HepG2 (cell line): ENCODE measurements around the gene CDC27. TPM values are rescaled to one million over a fixed set of nuclear protein-coding genes. Genes with fewer than 3 reads are reported as not detected.

Source experiments
- ATAC-seq: fragments of 200-7000 bp; cut with Tn5 transposase; 3 replicates; pipeline ENCODE4 v1.9.1; 2020; ENCODE audit warnings: mild to moderate bottlenecking, moderate library complexity
- BruUV-seq: library from RNA; stranded (reverse); fragments of 400-500 nt; replicated peaks from 2 replicates; lab custom pipeline; 2021; lab: Mats Ljungman, UMichigan
- CTCF ChIA-PET: fragments of 300-600 bp; formaldehyde crosslinking; extraction: SDS; loops from one replicate; lab custom pipeline; 2021; ENCODE audit warnings: low total read pairs, inconsistent platforms, low intra/inter-chr PET ratio; lab: Yijun Ruan, JAX
- POLR2A ChIA-PET: fragments of 350-600 bp; sonication (Branson Sonifier 250); formaldehyde crosslinking; loops from one replicate; lab custom pipeline; 2020; ENCODE audit warnings: antibody characterized with exemption, inconsistent platforms; lab: Yijun Ruan, JAX
- DNase-seq: peaks from one replicate; pipeline ENCODE4 v3.0.0-alpha.2; 2015; ENCODE audit warnings: low spot score
- FAIRE-seq: peaks from 3 replicates; lab custom pipeline; 2011; peaks lifted over from hg19 to GRCh38; lab: Jason Lieb, UNC
- H2AFZ ChIP-seq: one replicate; pipeline ENCODE4 v1.6.1; 2011; ENCODE audit warnings: low read length, inconsistent platforms
- H3K27ac ChIP-seq: fragments of 300-600 bp; 3 replicates; pipeline ENCODE4 v1.8.0; 2011; ENCODE audit warnings: mixed run types, mild to moderate bottlenecking, mixed read lengths, low read length, inconsistent platforms; ENCODE audit not compliant: insufficient read depth; ENCODE audit errors: extremely low read length
- H3K27me3 ChIP-seq, 2 experiments: fragments of 200-600 bp in 1 of 2; 2 replicates in 1 of 2; 3 replicates in 1 of 2; pipeline versions ENCODE4 v1.6.0 to v1.8.0; 2011; ENCODE audit warnings: low read length in 2 of 2, mild to moderate bottlenecking in 2 of 2, moderate library complexity in 2 of 2, inconsistent platforms in 1 of 2; ENCODE audit not compliant: insufficient read depth in 2 of 2, control insufficient read depth in 1 of 2
- H3K36me3 ChIP-seq, 2 experiments: fragments of 200-600 bp in 1 of 2; replicated peaks in 1 of 2; 2 replicates in 1 of 2; 3 replicates in 1 of 2; pipeline versions ENCODE4 v1.5.1 to v1.8.0; 2011; ENCODE audit warnings: low read length in 2 of 2, inconsistent platforms in 1 of 2; ENCODE audit not compliant: insufficient read depth in 2 of 2, control insufficient read depth in 1 of 2
- H3K4me1 ChIP-seq: 2 replicates; pipeline ENCODE4 v1.5.1; 2012; ENCODE audit warnings: low read length, inconsistent platforms; ENCODE audit not compliant: insufficient read depth
- H3K4me2 ChIP-seq: 2 replicates; pipeline ENCODE4 v1.6.0; 2011; ENCODE audit warnings: low read depth, low read length, inconsistent platforms
- H3K4me3 ChIP-seq, 3 experiments: fragments of 200-600 bp in 1 of 3; sonication (generic), shearing (Covaris generic) in 1 of 3; replicated peaks in 1 of 3; 2 replicates each; pipeline ENCODE4 v1.5.1; 2011 to 2016; ENCODE audit warnings: low read length in 3 of 3, inconsistent platforms in 2 of 3, low read depth in 2 of 3, mild to moderate bottlenecking in 2 of 3, control low read depth in 1 of 3, mixed read lengths in 1 of 3; ENCODE audit not compliant: insufficient read depth in 1 of 3
- H3K79me2 ChIP-seq: one replicate; pipeline ENCODE4 v1.6.1; 2011; ENCODE audit warnings: low read length, inconsistent platforms; ENCODE audit not compliant: insufficient read depth
- H3K9ac ChIP-seq: 2 replicates; pipeline ENCODE4 v1.6.0; 2011; ENCODE audit warnings: mild to moderate bottlenecking, low read depth, low read length, inconsistent platforms; ENCODE audit not compliant: insufficient read depth
- H3K9me3 ChIP-seq: 2 replicates; pipeline ENCODE4 v1.5.1; 2012; ENCODE audit warnings: mild to moderate bottlenecking, low read length
- H4K20me1 ChIP-seq: 2 replicates; pipeline ENCODE4 v1.6.0; 2011; ENCODE audit warnings: inconsistent platforms, mild to moderate bottlenecking, low read length, moderate library complexity; ENCODE audit not compliant: insufficient read depth
- EHMT2 ChIP-seq: fragments of 200-600 bp; sonication (generic); IDR thresholded peaks from 2 replicates; pipeline ENCODE4 v1.7.0; 2017; ENCODE audit warnings: antibody characterized with exemption, low read depth, low read length, borderline replicate concordance
- FOXA1 ChIP-seq, 2 experiments: fragments of 450-650 bp in 1 of 2; sonication (generic) in 1 of 2; formaldehyde crosslinking in 1 of 2; IDR thresholded peaks; 2 replicates each; pipeline versions ENCODE4 v1.4.0 to v1.6.1; 2016 to 2020; ENCODE audit warnings: missing genetic modification reagents in 1 of 2
- IRX3 ChIP-seq: sonication (generic); formaldehyde crosslinking; IDR thresholded peaks from 2 replicates; pipeline ENCODE4 v1.8.1; 2023; ENCODE audit warnings: mild to moderate bottlenecking, low read depth, missing genetic modification reagents, borderline replicate concordance
- KDM5B ChIP-seq: sonication (generic); formaldehyde crosslinking; IDR thresholded peaks from 2 replicates; pipeline ENCODE4 v1.4.0; 2020; ENCODE audit warnings: missing genetic modification reagents, mild to moderate bottlenecking, borderline replicate concordance
- NFATC3 ChIP-seq: sonication (generic); formaldehyde crosslinking; IDR thresholded peaks from 2 replicates; pipeline ENCODE4 v1.5.1; 2020; ENCODE audit warnings: mild to moderate bottlenecking, missing genetic modification reagents
- PCBP1 ChIP-seq: fragments of 200-400 bp; formaldehyde crosslinking; IDR thresholded peaks from 2 replicates; pipeline ENCODE4 v1.6.1; 2017; ENCODE audit warnings: mild to moderate bottlenecking, low read depth, low read length, borderline replicate concordance
- RERE ChIP-seq: IDR thresholded peaks from 2 replicates; pipeline ENCODE4 v1.6.1; 2016; ENCODE audit warnings: low read depth, missing genetic modification reagents, missing compliant biosample characterization
- SMARCC2 ChIP-seq: fragments of 450-650 bp; IDR thresholded peaks from 2 replicates; pipeline ENCODE4 v1.6.1; 2017; ENCODE audit warnings: antibody characterized with exemption, mild to moderate bottlenecking
- TARDBP ChIP-seq: sonication (generic); formaldehyde crosslinking; IDR thresholded peaks from 2 replicates; pipeline ENCODE4 v1.8.0; 2022; ENCODE audit warnings: mild to moderate bottlenecking, missing genetic modification reagents
- ZNF580 ChIP-seq: IDR thresholded peaks from 2 replicates; pipeline ENCODE4 v1.6.1; 2016; ENCODE audit warnings: low read depth, borderline replicate concordance
- ZNF746 ChIP-seq: sonication (generic); formaldehyde crosslinking; IDR thresholded peaks from 2 replicates; pipeline ENCODE4 v1.8.0; 2022; ENCODE audit warnings: mild to moderate bottlenecking, missing genetic modification reagents
- ZNF761 ChIP-seq: sonication (generic); formaldehyde crosslinking; conservative IDR thresholded peaks from 2 replicates; pipeline ENCODE4 v1.4.0; 2020; ENCODE audit warnings: mild to moderate bottlenecking, missing genetic modification reagents
- ZUFSP ChIP-seq: sonication (generic); formaldehyde crosslinking; IDR thresholded peaks from 2 replicates; pipeline ENCODE4 v1.9.0; 2021; ENCODE audit warnings: missing genetic modification reagents, mild to moderate bottlenecking, borderline replicate concordance
- WGBS: methylation state at CpG from one replicate; pipeline ENCODE4 v1.1.6; 2017; ENCODE audit warnings: low lambda C conversion rate; 5-methylcytosine and 5-hydroxymethylcytosine counted together
- in situ Hi-C: cut with HindIII; loops from 2 replicates; pipeline ENCODE4 v1.10.0; 2017; ENCODE audit warnings: low pct_unique_long_range_greater_than_20kb; ENCODE audit not compliant: extremely low pct_ligation_motif_present
- intact Hi-C: fragments of 100-400 bp; cut with micrococcal nuclease; formaldehyde crosslinking; loops from one replicate; pipeline ENCODE4 v1.10.0; 2022; ENCODE audit not compliant: unreplicated experiment
- polyA plus RNA-seq, 8 experiments: library from polyadenylated mRNA; depleted of rRNA in 3 of 8; stranded (reverse) in 7 of 8; unstranded in 1 of 8; fragments of >200 nt; fragmentation: Illumina TruSeq in 4 of 8; extraction: Trizol in 4 of 8; gene quantifications; 2 replicates each; pipeline versions ENCODE4 v1.2.1 to v1.2.3, GENCODE V29; 2011 to 2016; ENCODE audit warnings: low read depth in 4 of 8, missing spikeins in 1 of 8, mixed read lengths in 1 of 8; ENCODE audit not compliant: insufficient read depth in 1 of 8
- total RNA-seq, 5 experiments: library from RNA; depleted of rRNA; stranded (reverse); fragments of >200 nt; fragmentation: Illumina TruSeq; extraction: Trizol; gene quantifications; 2 replicates each; pipeline ENCODE4 v1.2.3, GENCODE V29; 2016; ENCODE audit warnings: low read depth in 1 of 5

Gene CDC27
- total and polyA plus RNA-seq, 2 of the 13 experiments (the other 11 are each of a cell fraction or from before 2014, with no cell fraction given) = 80.7 to 102 TPM

- H3K4me3 ChIP-seq = no peak within 1 kb of the TSS
- no peaks in the 10 kb centered on the region for H3K9me3 ChIP-seq
- intact Hi-C loops (no loop called here), in situ Hi-C loops (no loop called here)
- FAIRE-seq (no peak), DNase-seq (no peak)
- no TSS peak for BruUV-seq
- no peak within 1 kb of the TSS for H3K9ac ChIP-seq
- H3K4me2 ChIP-seq = no peak within 1 kb of the TSS
- no peak within 1 kb of the TSS for H3K27ac ChIP-seq
- H4K20me1 ChIP-seq = no peaks in the 10 kb centered on the region
- CTCF ChIA-PET = no interaction called here
- peaks cover 3 to 40% of the 10 kb centered on the region in 2 experiments; a peak in 4 of 5 replicates for H3K27me3 ChIP-seq
- peaks cover 14% of the 10 kb centered on the region; the same call in 1 of the 2 replicates for H3K4me1 ChIP-seq
- H2AFZ ChIP-seq = no peak within 1 kb of the TSS
- no peaks in the 10 kb centered on the region for H3K79me2 ChIP-seq
- TF ChIP-seq FOXA1 (IDR thresholded peaks at IDR 0.05) = no peak
- no peak for TF ChIP-seq FOXA1 (CRISPR knock-in tag; IDR thresholded peaks at IDR 0.05)
- TF ChIP-seq ZNF580 (CRISPR knock-in tag) = no peak
- TF ChIP-seq SMARCC2 = no peak
- TF ChIP-seq TARDBP (CRISPR knock-in tag) = no peak
- no peak for TF ChIP-seq EHMT2
- no peak for TF ChIP-seq IRX3
- TF ChIP-seq ZUFSP (CRISPR knock-in tag) = no peak
- no peak for TF ChIP-seq ZNF761
- TF ChIP-seq KDM5B (CRISPR knock-in tag) = no peak
- no peak for TF ChIP-seq ZNF746 (CRISPR knock-in tag)
- TF ChIP-seq NFATC3 (CRISPR knock-in tag) = no peak
- no peak for TF ChIP-seq RERE
- no peak for TF ChIP-seq PCBP1
- TF ChIP-seq, all 625 proteins: peak for 0
- no peak for ATAC-seq
- 39% methylated on average over 6 of the region's 6 CpGs for WGBS
- POLR2A ChIA-PET = interaction anchor here (1.0 kb wide), 1 partner anchor 115 kb away, joined by 3 read pairs; the partner anchor contains the start of gene EFCAB13
- H3K36me3 ChIP-seq = no peaks in the 10 kb centered on the region
Observed at GRCh38 chr17:47208744-47209488, 19.8 kb upstream of the CDC27 start, which contains the start of gene MYL4. MYL4 (plus strand) TSS chr17:47209348; CDS start chr17:47209423, 75 bp downstream.
